Gastrocnemius medialis (tissue), 4 donors: Measurements from ENCODE around the gene HTR7. TPM values are rescaled to one million over a fixed set of nuclear protein-coding genes. Genes with fewer than 3 reads are reported as not detected.
A peak's percentile ranks its signal among the peaks of the same experiment; 100 is the strongest.

Source experiments
- ATAC-seq, 2 donors: fragments of 150-250 bp; one replicate each; pipeline ENCODE4 v1.9.1; 2016
- DNase-seq, 2 donors: peaks; one replicate each; pipeline ENCODE4 v3.0.0-alpha.2; 2019
- H3K27ac ChIP-seq, 4 donors: fragments of 200-600 bp; sonication (generic); 1 replicate in 1 of 4; 2 replicates in 3 of 4; pipeline ENCODE4 v1.5.1; 2016 to 2018; ENCODE audit warnings: mild to moderate bottlenecking in 2 of 4, moderate library complexity in 1 of 4
- H3K27me3 ChIP-seq, 3 donors: fragments of 200-600 bp; sonication (generic) in 2 of 3; 1 replicate in 1 of 3; 2 replicates in 2 of 3; pipeline versions ENCODE4 v1.5.1 to v1.6.0; 2016 to 2019; ENCODE audit warnings: mild to moderate bottlenecking in 1 of 3, moderate library complexity in 1 of 3
- H3K36me3 ChIP-seq, 2 donors: fragments of 200-600 bp; sonication (generic) in 1 of 2; one replicate each; pipeline ENCODE4 v1.5.1; 2017 to 2018
- H3K4me1 ChIP-seq, 2 donors: fragments of 200-600 bp; sonication (generic) in 1 of 2; one replicate each; pipeline ENCODE4 v1.5.1; 2016 to 2017; ENCODE audit warnings: mild to moderate bottlenecking in 2 of 2
- H3K4me3 ChIP-seq, 4 donors: fragments of 200-600 bp; sonication (generic) in 3 of 4; 1 replicate in 1 of 4; 2 replicates in 3 of 4; pipeline ENCODE4 v1.5.1; 2016 to 2019; ENCODE audit warnings: mild to moderate bottlenecking in 2 of 4
- H3K9me3 ChIP-seq, 3 donors: fragments of 200-600 bp; sonication (generic) in 2 of 3; 1 replicate in 1 of 3; 2 replicates in 2 of 3; pipeline ENCODE4 v1.5.1; 2016 to 2019
- POLR2A ChIP-seq, 2 donors: fragments of 450-650 bp; IDR thresholded peaks; one replicate each; pipeline ENCODE4 v1.6.1; 2017; ENCODE audit warnings: antibody characterized with exemption in 2 of 2, mild to moderate bottlenecking in 2 of 2, moderate library complexity in 2 of 2
- in situ Hi-C, 4 donors: fragments of 200-750 bp; cut with MboI; loops; one replicate each; pipeline versions ENCODE4 v1.15.0 to v1.8.0; 2017; ENCODE audit warnings: low sequenced_read_pairs in 4 of 4
- intact Hi-C: fragments of 100-400 bp; cut with DNase I; formaldehyde crosslinking; loops from one replicate; pipeline ENCODE4 v1.15.1; 2023; ENCODE audit warnings: low total_unique reads
- total RNA-seq, 4 donors: library from RNA; depleted of rRNA; stranded (reverse); fragments of >200 nt; gene quantifications; one replicate each; pipeline versions ENCODE4 v1.1.0 to v1.2.3, GENCODE V29; 2016
- TF ChIP-seq, protein P1 (sequence below), 5 experiments: fragments of 450-650 bp in 3 of 5; fragments of 200-600 bp in 2 of 5; sonication (generic) in 2 of 5; IDR thresholded peaks in 4 of 5; conservative IDR thresholded peaks in 1 of 5; 1 replicate in 4 of 5; 2 replicates in 1 of 5; pipeline ENCODE4 v1.5.1; 2016 to 2019; ENCODE audit warnings: antibody characterized with exemption in 5 of 5, mild to moderate bottlenecking in 3 of 5, moderate library complexity in 3 of 5

The HTR7 gene
- total RNA-seq, 4 donors from 2014 or later = 0.61 to 1.2 (median 0.85) TPM; not detected in 1

GRCh38 chr10:90788968-90789367 lies 68.9 kb downstream of the HTR7 start:
- Histone ChIP-seq H3K4me3 (no peak overlapping the region), H3K4me1 (no peaks in the 10 kb centered on the region), H3K27me3 (peaks cover 0 to 2% (median 0%) of the 10 kb centered on the region in 3 donors), H3K27ac (no peak overlapping the region), H3K9me3 (no peaks in the 10 kb centered on the region), H3K36me3 (no peaks in the 10 kb centered on the region)
- TF ChIP-seq POLR2A (IDR thresholded peaks at IDR 0.05) = no peak
- TF ChIP-seq, protein P1, sequence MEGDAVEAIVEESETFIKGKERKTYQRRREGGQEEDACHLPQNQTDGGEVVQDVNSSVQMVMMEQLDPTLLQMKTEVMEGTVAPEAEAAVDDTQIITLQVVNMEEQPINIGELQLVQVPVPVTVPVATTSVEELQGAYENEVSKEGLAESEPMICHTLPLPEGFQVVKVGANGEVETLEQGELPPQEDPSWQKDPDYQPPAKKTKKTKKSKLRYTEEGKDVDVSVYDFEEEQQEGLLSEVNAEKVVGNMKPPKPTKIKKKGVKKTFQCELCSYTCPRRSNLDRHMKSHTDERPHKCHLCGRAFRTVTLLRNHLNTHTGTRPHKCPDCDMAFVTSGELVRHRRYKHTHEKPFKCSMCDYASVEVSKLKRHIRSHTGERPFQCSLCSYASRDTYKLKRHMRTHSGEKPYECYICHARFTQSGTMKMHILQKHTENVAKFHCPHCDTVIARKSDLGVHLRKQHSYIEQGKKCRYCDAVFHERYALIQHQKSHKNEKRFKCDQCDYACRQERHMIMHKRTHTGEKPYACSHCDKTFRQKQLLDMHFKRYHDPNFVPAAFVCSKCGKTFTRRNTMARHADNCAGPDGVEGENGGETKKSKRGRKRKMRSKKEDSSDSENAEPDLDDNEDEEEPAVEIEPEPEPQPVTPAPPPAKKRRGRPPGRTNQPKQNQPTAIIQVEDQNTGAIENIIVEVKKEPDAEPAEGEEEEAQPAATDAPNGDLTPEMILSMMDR (IDR thresholded peaks at IDR 0.05 in 4 of 5, conservative IDR thresholded peaks at IDR 0.05 in 1 of 5) = no peak
- in situ Hi-C loops = loop anchor here in 2 of 4 donors (10.0 to 25.0 kb wide), 2 partner anchors 994 to 1002 kb away; no protein-coding TSS in a partner anchor
- intact Hi-C loops = loop anchor here (5.0 kb wide), 1 partner anchor 997 kb away; no protein-coding TSS in a partner anchor
- ATAC-seq = no peak
- no peak for DNase-seq

GRCh38 chr10:90788199-90788491 lies 69.7 kb downstream of the HTR7 start:
- Histone ChIP-seq H3K9me3 (no peaks in the 10 kb centered on the region), H3K27me3 (peaks cover 0 to 2% (median 0%) of the 10 kb centered on the region in 3 donors), H3K4me1 (no peaks in the 10 kb centered on the region), H3K36me3 (no peaks in the 10 kb centered on the region), H3K27ac (no peak overlapping the region), H3K4me3 (no peak overlapping the region)
- no peak for TF ChIP-seq POLR2A (IDR thresholded peaks at IDR 0.05)
- TF ChIP-seq, protein P1 (IDR thresholded peaks at IDR 0.05 in 4 of 5, conservative IDR thresholded peaks at IDR 0.05 in 1 of 5) = no peak
- no peak for DNase-seq
- intact Hi-C loops (loop anchor here (5.0 kb wide), 1 partner anchor 996 kb away; no protein-coding TSS in a partner anchor), in situ Hi-C loops (loop anchor here in 2 of 4 donors (10.0 to 25.0 kb wide), 2 partner anchors 993 to 1001 kb away; no protein-coding TSS in a partner anchor)
- ATAC-seq = no peak

GRCh38 chr10:90787393-90788198 lies 70.2 kb downstream of the HTR7 start:
- in situ Hi-C loops (loop anchor here in 2 of 4 donors (10.0 to 25.0 kb wide), 2 partner anchors 993 to 1000 kb away; no protein-coding TSS in a partner anchor), intact Hi-C loops (loop anchor here (5.0 kb wide), 1 partner anchor 995 kb away; no protein-coding TSS in a partner anchor)
- Histone ChIP-seq H3K27me3 (peaks cover 0 to 2% (median 0%) of the 10 kb centered on the region in 3 donors), H3K27ac (no peak overlapping the region), H3K4me1 (no peaks in the 10 kb centered on the region), H3K9me3 (no peaks in the 10 kb centered on the region), H3K36me3 (no peaks in the 10 kb centered on the region), H3K4me3 (no peak overlapping the region)
- no peak for TF ChIP-seq POLR2A (IDR thresholded peaks at IDR 0.05)
- TF ChIP-seq, protein P1 (IDR thresholded peaks at IDR 0.05 in 4 of 5, conservative IDR thresholded peaks at IDR 0.05 in 1 of 5) = peak in 4 of 5 experiments; percentile 21 to 68 (median 49)
- DNase-seq = no peak
- no peak for ATAC-seq

DNA sequence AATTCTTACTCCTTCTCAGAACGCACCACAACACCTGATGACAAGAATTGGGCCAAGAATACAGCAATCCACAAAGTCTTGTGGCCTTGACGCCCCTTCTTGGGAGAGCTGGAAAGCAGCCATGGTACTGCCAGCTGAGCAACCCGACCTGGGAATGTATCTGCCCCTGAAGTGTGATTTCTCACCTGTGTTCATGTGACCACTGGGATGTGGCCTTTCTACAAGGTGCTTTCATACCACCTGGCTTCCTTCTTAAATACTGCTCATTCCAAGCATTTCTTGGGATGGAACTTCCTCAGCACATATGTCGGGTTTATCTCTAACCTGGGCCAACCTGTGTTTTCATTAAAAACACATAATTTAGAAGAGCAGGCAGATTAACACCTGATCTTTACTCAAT lies 72.1 kb downstream of the HTR7 start:
- H3K27ac ChIP-seq = no peak overlapping the region
- no peak for ATAC-seq
- no peak overlapping the region for H3K4me3 ChIP-seq
- no peaks in the 10 kb centered on the region for H3K36me3 ChIP-seq
- H3K9me3 ChIP-seq = no peaks in the 10 kb centered on the region
- no peaks in the 10 kb centered on the region for H3K27me3 ChIP-seq
- no peak for TF ChIP-seq POLR2A (IDR thresholded peaks at IDR 0.05)
- TF ChIP-seq, protein P1 (IDR thresholded peaks at IDR 0.05 in 4 of 5, conservative IDR thresholded peaks at IDR 0.05 in 1 of 5) = no peak
- H3K4me1 ChIP-seq = no peaks in the 10 kb centered on the region
- intact Hi-C loops (loop anchor here (5.0 kb wide), 1 partner anchor 993 kb away; no protein-coding TSS in a partner anchor), in situ Hi-C loops (loop anchor here in 2 of 4 donors (10.0 to 25.0 kb wide), 2 partner anchors 991 to 998 kb away; no protein-coding TSS in a partner anchor)
- no peak for DNase-seq
